Smooth muscle cell (in vitro differentiated cells): Measurements from ENCODE around the gene PKP1. TPM values are rescaled to one million over a fixed set of nuclear protein-coding genes. Genes with fewer than 3 reads are reported as not detected.

ENCODE experiments used
- DNase-seq: peaks from one replicate; lab custom pipeline; 2025; ENCODE audit not compliant: unreplicated experiment; lab: John Stamatoyannopoulos, UW
- H2AFZ ChIP-seq: fragments of 200-600 bp; sonication (generic); 2 replicates; pipeline ENCODE4 v1.6.0; 2016; ENCODE audit warnings: antibody characterized with exemption, low read depth, mild to moderate bottlenecking
- H3F3A ChIP-seq: fragments of 200-600 bp; sonication (generic); 2 replicates; pipeline ENCODE4 v1.6.0; 2017; ENCODE audit warnings: antibody characterized with exemption, low read depth
- H3K27ac ChIP-seq: fragments of 200-600 bp; sonication (generic); 2 replicates; pipeline ENCODE4 v1.5.1; 2016; ENCODE audit warnings: low read depth, mild to moderate bottlenecking
- H3K27me3 ChIP-seq: fragments of 200-600 bp; sonication (generic); 2 replicates; pipeline ENCODE4 v1.6.1; 2016; ENCODE audit warnings: low read depth, mild to moderate bottlenecking
- H3K36me3 ChIP-seq: fragments of 200-600 bp; sonication (generic); 2 replicates; pipeline ENCODE4 v1.5.1; 2016; ENCODE audit warnings: low read depth
- H3K4me1 ChIP-seq: fragments of 200-600 bp; sonication (generic); 2 replicates; pipeline ENCODE4 v1.5.1; 2016; ENCODE audit warnings: low read depth
- H3K4me2 ChIP-seq: fragments of 200-600 bp; sonication (generic); 2 replicates; pipeline ENCODE4 v1.6.0; 2016; ENCODE audit warnings: mild to moderate bottlenecking
- H3K4me3 ChIP-seq: fragments of 200-600 bp; sonication (generic); 2 replicates; pipeline ENCODE4 v1.5.1; 2016; ENCODE audit warnings: mild to moderate bottlenecking
- H3K79me2 ChIP-seq: fragments of 200-600 bp; sonication (generic); 2 replicates; pipeline ENCODE4 v1.6.0; 2016; ENCODE audit warnings: low read depth, mild to moderate bottlenecking
- H3K9ac ChIP-seq: fragments of 200-600 bp; sonication (generic); 2 replicates; pipeline ENCODE4 v1.6.0; 2016; ENCODE audit warnings: low read depth
- H3K9me3 ChIP-seq: fragments of 200-600 bp; sonication (generic); replicated peaks from 2 replicates; pipeline ENCODE4 v1.5.1; 2016; ENCODE audit warnings: low read depth
- H4K20me1 ChIP-seq: fragments of 200-600 bp; sonication (generic); 2 replicates; pipeline ENCODE4 v1.6.0; 2016; ENCODE audit warnings: low read depth
- CTCF ChIP-seq: fragments of 200-600 bp; sonication (generic); IDR thresholded peaks from 2 replicates; pipeline ENCODE4 v1.5.1; 2017; ENCODE audit warnings: borderline replicate concordance, mild to moderate bottlenecking, antibody characterized with exemption; ENCODE audit not compliant: insufficient read depth, poor library complexity, severe bottlenecking
- WGBS: methylation state at CpG from one replicate; pipeline ENCODE4 v1.1.7; 2016; ENCODE audit warnings: low lambda C conversion rate; 5-methylcytosine and 5-hydroxymethylcytosine counted together
- polyA plus RNA-seq: library from polyadenylated mRNA; unstranded; fragments of >200 nt; fragmentation: Nextera tagmentation; extraction: Ambion mirVana; gene quantifications from 2 replicates; pipeline ENCODE4 v1.2.1, GENCODE V29; 2016
- total RNA-seq: library from RNA; depleted of rRNA; stranded (reverse); fragments of >200 nt; gene quantifications from 2 replicates; pipeline ENCODE4 v1.2.3, GENCODE V29; 2014

The PKP1 gene
- total and polyA plus RNA-seq, 2 experiments from 2014 or later, result 26.9 to 52.5 TPM

DNA sequence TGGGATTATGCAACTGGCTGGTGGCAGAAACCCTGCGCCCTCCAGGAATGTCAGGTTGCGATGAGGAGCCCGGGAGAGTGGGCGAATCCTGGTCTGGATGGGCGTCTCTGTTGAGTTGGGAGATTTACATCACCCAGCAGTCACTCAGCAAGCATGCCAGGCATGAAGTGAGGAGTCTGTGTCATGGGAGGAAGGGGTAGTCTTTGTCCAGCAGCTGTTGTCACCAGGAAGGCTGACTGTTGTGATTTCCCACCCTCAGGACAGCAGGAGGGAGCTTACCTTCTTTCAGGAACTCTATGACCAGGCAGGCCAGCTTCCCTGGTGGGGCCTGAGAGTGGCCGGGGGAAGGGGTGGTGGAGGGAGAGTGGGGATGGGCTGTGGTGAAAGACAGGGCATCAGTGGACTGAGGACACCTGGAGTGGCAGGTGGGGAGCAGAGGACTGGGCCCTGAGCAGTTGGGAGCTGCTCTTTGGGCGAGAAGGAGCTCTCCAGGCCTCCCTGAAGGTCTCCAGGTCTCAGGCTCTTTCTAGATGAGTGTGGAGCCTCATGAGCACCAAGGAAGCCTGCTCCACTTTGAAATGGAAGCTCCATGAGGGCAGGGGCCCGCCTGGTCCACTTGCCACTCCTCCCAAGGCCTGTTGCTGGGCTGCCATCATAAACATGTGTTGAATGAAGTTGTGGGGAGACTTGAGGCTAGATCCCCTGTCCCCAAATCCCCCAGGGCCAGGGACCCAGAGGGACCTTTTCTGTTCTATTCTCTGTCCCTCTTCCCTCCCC is 21.3 kb upstream of the PKP1 start:
- H3K27ac ChIP-seq, result peak overlapping the region; percentile 20

GRCh38 chr1:201262963-201263608 is 20.2 kb upstream of the PKP1 start:
- Histone ChIP-seq H3K27me3 (no peaks in the 10 kb centered on the region), H3K36me3 (no peaks in the 10 kb centered on the region), H3F3A (peaks cover 23% of the 10 kb centered on the region), H4K20me1 (no peaks in the 10 kb centered on the region), H3K9me3 (no peaks in the 10 kb centered on the region), H3K9ac (no peak overlapping the region), H3K4me1 (peaks cover 24% of the 10 kb centered on the region), H2AFZ (no peak overlapping the region), H3K27ac (no peak overlapping the region), H3K4me2 (no peak overlapping the region), H3K4me3 (no peak overlapping the region), H3K79me2 (no peaks in the 10 kb centered on the region)
- no peak for TF ChIP-seq CTCF
- 56% methylated on average over 7 of the region's 7 CpGs for WGBS
- DNase-seq, result no peak

More for the DNA sequence above, 21.3 kb upstream of the PKP1 start:
- peaks cover 15% of the 10 kb centered on the region for H3F3A ChIP-seq
- no peak overlapping the region for H2AFZ ChIP-seq
- H3K4me2 ChIP-seq, result no peak overlapping the region
- no peaks in the 10 kb centered on the region for H4K20me1 ChIP-seq
- no peak for DNase-seq
- H3K79me2 ChIP-seq, result no peaks in the 10 kb centered on the region
- H3K4me3 ChIP-seq, result no peak overlapping the region
- H3K27me3 ChIP-seq, result no peaks in the 10 kb centered on the region
- no peaks in the 10 kb centered on the region for H3K9me3 ChIP-seq
- WGBS, result 60% methylated on average over 7 of the region's 8 CpGs
- H3K36me3 ChIP-seq, result no peaks in the 10 kb centered on the region
- peaks cover 17% of the 10 kb centered on the region for H3K4me1 ChIP-seq
- TF ChIP-seq CTCF, result no peak
- H3K9ac ChIP-seq, result no peak overlapping the region

GRCh38 chr1:201264072-201264471 is 19.2 kb upstream of the PKP1 start:
- WGBS, result 97% methylated on average over 6 of the region's 6 CpGs
- Histone ChIP-seq H3K27me3 (no peaks in the 10 kb centered on the region), H4K20me1 (no peaks in the 10 kb centered on the region), H3K9ac (no peak overlapping the region), H3F3A (peaks cover 23% of the 10 kb centered on the region), H3K4me1 (peaks cover 24% of the 10 kb centered on the region), H2AFZ (no peak overlapping the region), H3K27ac (peak overlapping the region; percentile 90), H3K79me2 (no peaks in the 10 kb centered on the region), H3K4me3 (no peak overlapping the region), H3K4me2 (no peak overlapping the region), H3K36me3 (no peaks in the 10 kb centered on the region), H3K9me3 (no peaks in the 10 kb centered on the region)
- DNase-seq, result no peak
- TF ChIP-seq CTCF, result no peak

DNA sequence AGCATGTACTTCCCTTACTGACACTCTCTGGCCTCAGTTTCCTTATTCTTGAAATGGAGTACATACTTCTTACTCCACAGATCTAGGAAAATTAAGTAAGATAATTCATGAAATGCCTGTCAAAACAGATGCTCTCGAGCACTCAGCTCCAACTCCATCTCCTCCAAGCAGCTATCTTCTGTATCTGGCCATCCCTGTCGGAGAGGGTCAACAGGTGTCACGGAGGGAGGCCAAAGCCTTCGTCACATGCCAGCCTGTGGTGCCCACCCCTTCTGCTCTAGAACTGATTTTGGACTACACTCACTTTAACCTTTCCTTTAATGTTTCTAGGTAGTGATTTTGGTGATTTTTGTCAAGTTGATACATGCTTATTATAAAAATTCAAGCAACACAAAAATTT is 18.8 kb upstream of the PKP1 start:
- Histone ChIP-seq H3K9me3 (no peaks in the 10 kb centered on the region), H3K27me3 (no peaks in the 10 kb centered on the region), H3K4me3 (no peak overlapping the region), H3K36me3 (no peaks in the 10 kb centered on the region), H3K27ac (peak overlapping the region; percentile 90), H3K4me2 (no peak overlapping the region), H3K9ac (no peak overlapping the region), H4K20me1 (no peaks in the 10 kb centered on the region), H2AFZ (no peak overlapping the region), H3F3A (peaks cover 23% of the 10 kb centered on the region), H3K79me2 (no peaks in the 10 kb centered on the region), H3K4me1 (peaks cover 20% of the 10 kb centered on the region)
- WGBS, result 97% methylated on average over 4 of the region's 4 CpGs
- DNase-seq, result no peak
- no peak for TF ChIP-seq CTCF
